22Rv1 (cell line): Measurements from ENCODE around the gene MTA1.

ENCODE experiments used
- H3K27ac ChIP-seq: fragments of 450-650 bp; 2 replicates; pipeline ENCODE4 v1.5.1; 2017
- ZFX ChIP-seq: fragments of 450-650 bp; IDR thresholded peaks from 2 replicates; pipeline ENCODE4 v1.6.1; 2017; ENCODE audit warnings: antibody characterized with exemption, borderline replicate concordance
- TF ChIP-seq, protein P1 (sequence below): fragments of 450-650 bp; IDR thresholded peaks from 2 replicates; pipeline ENCODE4 v1.5.1; 2017; ENCODE audit warnings: mild to moderate bottlenecking

Gene MTA1

DNA sequence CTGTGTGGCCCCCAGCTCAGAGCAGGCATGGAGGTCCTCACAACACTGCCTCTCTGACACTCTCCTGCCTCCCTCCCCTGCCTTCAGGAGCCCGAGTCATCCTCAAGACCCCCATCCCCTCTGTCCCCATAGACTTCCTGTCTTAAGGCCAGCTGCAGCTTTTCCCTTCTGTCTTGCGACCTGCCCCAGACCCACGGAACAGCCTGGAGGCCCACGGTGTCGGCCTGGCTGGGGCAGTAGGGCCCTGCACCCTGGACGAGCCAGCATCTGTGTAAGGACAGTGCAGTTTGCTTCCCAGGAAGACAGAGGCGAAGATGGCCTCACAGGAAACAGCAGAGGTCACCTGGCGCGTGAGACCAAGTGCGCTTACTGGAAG, 81.1 kb downstream of the MTA1 start:
- no peak overlapping the region for H3K27ac ChIP-seq
- TF ChIP-seq ZFX, result no peak
- TF ChIP-seq, protein P1, sequence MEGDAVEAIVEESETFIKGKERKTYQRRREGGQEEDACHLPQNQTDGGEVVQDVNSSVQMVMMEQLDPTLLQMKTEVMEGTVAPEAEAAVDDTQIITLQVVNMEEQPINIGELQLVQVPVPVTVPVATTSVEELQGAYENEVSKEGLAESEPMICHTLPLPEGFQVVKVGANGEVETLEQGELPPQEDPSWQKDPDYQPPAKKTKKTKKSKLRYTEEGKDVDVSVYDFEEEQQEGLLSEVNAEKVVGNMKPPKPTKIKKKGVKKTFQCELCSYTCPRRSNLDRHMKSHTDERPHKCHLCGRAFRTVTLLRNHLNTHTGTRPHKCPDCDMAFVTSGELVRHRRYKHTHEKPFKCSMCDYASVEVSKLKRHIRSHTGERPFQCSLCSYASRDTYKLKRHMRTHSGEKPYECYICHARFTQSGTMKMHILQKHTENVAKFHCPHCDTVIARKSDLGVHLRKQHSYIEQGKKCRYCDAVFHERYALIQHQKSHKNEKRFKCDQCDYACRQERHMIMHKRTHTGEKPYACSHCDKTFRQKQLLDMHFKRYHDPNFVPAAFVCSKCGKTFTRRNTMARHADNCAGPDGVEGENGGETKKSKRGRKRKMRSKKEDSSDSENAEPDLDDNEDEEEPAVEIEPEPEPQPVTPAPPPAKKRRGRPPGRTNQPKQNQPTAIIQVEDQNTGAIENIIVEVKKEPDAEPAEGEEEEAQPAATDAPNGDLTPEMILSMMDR, result no peak

DNA sequence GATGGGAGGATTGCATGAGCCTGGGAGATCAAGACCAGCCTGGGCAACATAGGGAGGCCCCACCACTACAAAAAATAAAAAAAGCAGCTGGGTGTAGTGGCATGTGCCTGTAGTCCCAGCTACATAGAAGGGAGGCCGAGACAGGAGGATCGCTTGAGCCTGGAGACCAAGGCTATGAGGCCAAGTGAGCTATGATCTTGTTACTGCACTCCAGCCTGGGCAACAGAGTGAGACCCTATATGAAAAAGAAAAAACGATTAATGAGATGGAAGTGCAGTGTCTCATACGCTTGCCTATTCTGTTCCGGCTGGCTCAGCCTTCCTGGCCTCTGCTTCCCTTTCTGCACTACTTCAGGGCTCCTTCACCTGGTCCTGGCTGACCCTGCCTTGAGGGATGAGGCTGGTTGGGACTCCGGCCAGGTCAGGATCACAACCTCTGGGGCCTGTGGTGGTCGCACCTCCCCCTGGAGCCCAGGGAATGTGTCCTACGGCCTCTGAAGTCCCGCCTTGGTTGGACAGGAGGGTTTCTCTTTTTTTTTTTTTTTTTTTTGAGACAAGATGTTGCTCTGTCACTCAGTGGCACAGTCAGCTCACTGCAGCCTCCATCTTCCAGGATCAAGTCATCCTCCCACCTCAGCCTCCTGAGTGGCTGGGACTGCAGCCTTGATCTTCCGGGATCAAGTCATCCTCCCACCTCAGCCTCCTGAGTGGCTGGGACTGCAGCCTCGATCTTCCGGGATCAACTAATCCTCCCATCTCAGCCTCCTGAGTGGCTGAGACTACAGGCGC, 82.1 kb downstream of the MTA1 start:
- TF ChIP-seq ZFX, result no peak
- TF ChIP-seq, protein P1, result no peak
- H3K27ac ChIP-seq, result no peak overlapping the region

DNA sequence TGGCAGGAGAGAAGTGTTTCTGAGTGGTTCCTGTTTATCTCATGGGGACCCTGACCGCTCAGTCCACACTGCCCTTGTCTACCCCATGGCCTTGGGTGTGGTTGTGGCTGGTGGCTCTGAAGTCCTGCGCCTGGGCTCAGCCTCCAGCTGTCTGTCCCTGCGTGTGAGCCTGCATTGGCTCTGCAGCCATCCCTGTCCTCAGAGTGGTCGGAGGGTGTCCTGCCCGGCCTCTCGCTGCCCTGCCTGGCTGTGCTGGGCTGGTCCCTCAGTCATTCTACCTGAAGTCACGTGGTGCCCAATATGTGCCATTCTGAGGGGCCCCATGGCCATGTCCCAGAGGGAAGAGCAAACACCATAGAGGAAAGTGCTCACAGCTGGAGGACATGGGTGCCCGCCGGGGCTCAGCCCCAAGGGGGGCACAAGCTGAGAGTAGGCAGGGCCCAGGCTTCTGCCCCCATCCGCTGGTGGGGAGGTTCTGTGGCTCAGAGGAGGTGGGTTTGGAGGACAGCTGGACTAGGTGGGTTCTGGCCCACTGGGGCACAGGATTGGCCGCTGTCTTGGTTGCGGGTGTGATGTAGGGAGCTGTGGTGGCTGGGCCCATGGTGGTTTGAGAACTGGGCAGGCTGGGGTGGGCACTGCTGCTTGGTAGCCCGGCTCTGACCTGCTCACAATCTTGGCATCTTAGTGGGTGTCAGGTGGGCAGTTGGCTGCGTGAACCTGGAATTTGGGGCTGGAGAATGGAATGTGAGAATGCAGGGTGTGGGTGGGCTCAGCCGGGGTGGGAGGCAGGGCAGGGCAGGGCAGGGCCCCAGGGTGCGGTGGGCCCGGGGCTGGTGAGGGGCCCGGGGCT, 83.0 kb downstream of the MTA1 start:
- TF ChIP-seq, protein P1, result no peak
- TF ChIP-seq ZFX, result no peak
- H3K27ac ChIP-seq, result no peak overlapping the region

DNA sequence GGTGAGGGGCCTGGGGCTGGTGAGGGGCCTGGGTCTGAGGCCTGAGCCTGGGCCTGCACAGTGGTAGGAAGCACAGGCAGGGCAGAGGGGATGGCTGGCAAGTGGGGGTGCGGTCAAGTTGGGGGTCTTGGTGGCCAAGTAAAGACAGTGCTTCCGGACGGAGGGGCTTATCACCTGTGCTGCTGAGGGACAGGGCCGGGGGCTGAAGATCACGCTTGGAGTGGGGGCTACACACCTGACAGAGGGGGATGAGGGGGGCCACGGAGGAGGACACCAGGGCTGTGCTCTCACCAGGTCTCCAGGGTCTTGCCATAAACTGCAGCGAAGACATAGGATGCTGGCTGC, 83.6 kb downstream of the MTA1 start:
- no peak overlapping the region for H3K27ac ChIP-seq
- TF ChIP-seq ZFX, result no peak
- TF ChIP-seq, protein P1, result no peak

DNA sequence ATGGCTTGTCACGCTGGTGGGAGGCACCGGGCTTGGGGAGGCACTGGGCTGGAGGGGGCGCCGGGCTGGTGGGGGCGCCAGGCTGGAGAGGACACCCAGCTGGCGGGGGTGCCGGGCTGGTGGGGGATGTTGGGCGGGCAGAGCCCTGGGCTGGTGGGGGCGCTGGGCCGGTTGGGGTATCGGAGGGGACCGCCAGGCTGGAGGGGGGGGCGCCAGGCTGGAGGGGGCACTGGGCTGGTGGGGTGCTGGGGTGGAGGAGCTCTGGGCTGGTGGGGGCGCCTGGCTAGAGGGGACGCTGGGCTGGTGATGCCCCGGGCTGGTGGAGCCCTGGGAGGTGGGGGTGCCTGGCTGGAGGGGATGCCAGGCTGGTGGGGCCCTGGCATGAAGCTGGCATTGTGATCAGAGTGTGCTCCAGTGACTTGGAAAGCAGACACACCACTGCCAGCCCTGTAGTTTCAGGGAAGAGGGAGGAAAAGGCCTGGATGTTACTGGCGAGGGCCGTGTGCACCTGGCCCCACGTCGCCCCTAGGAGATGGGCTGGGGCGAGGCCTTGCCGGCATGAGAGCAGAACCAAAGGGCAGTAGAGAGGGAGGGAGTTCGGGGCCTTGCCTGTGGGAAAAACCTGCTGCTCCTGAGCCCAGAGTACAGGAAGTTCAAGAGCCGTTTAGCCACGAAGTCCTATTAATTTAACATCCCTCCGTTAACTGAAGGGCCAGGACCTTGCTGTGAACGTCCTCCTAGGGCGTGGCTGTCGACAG, 84.5 kb downstream of the MTA1 start:
- H3K27ac ChIP-seq, result no peak overlapping the region
- TF ChIP-seq, protein P1, result no peak
- TF ChIP-seq ZFX, result no peak

DNA sequence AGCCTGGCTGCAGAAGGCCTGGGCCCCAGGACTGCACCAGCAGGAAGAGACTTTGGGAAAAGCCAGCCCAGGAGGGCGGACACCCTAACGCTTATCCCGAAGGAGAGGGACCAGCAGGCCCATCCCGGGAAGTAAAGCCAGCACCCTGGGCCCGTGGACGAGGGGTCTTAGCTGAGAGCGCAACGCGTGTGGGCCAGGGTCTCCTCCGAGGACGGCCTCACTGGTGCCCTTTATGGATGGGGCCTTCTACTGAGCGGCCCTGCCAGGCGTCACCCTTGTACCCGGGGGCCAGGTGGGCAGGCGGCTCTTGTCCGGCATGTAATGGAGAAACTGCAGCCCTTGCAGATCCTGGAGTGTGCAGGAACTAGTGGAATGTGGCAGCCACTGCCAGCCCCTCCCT, 85.5 kb downstream of the MTA1 start:
- TF ChIP-seq, protein P1, result no peak
- no peak for TF ChIP-seq ZFX
- H3K27ac ChIP-seq, result no peak overlapping the region
